HG03457 (cell line): Measurements from ENCODE around the gene GPR84.

Experiments used
- ATAC-seq: cut with Tn5 transposase; IDR thresholded peaks from one replicate; pipeline ENCODE4 v1.9.1; 2021; ENCODE audit warnings: moderate number of reproducible peaks; ENCODE audit not compliant: unreplicated experiment

GPR84 gene

GRCh38 chr12:54364413-54364812 lies at the start of gene GPR84:
Gene GPR84 (minus strand): TSS chr12:54364486. CDS start chr12:54363851, 635 bp downstream.
- no peak for ATAC-seq

- no peak for ATAC-seq
Observed at GRCh38 chr12:54413284-54414190, 49.3 kb upstream of the GPR84 start.

GRCh38 chr12:54412786-54413185 lies 48.5 kb upstream of the GPR84 start:
- no peak for ATAC-seq

- no peak for ATAC-seq
Observed at GRCh38 chr12:54412348-54412747, 48.1 kb upstream of the GPR84 start.

- ATAC-seq = no peak
Observed at GRCh38 chr12:54411391-54412241, 47.3 kb upstream of the GPR84 start.

- ATAC-seq = no peak
Observed at GRCh38 chr12:54409267-54409666, 45.0 kb upstream of the GPR84 start.

- no peak for ATAC-seq
Observed at GRCh38 chr12:54407183-54407905, 43.1 kb upstream of the GPR84 start.

GRCh38 chr12:54405573-54405972 lies 41.3 kb upstream of the GPR84 start:
- ATAC-seq = no peak

- ATAC-seq = no peak
Observed at GRCh38 chr12:54405106-54405505, 40.8 kb upstream of the GPR84 start.

GRCh38 chr12:54404061-54405004 lies 40.0 kb upstream of the GPR84 start:
- no peak for ATAC-seq

- ATAC-seq = no peak
Observed at GRCh38 chr12:54401119-54401518, 36.8 kb upstream of the GPR84 start.

GRCh38 chr12:54398995-54399793 lies 34.9 kb upstream of the GPR84 start:
- no peak for ATAC-seq

- ATAC-seq = no peak
Observed at GRCh38 chr12:54398218-54398617, 33.9 kb upstream of the GPR84 start.

- ATAC-seq = no peak
Observed at GRCh38 chr12:54397157-54397556, 32.9 kb upstream of the GPR84 start.

GRCh38 chr12:54395545-54395944 lies 31.3 kb upstream of the GPR84 start:
- no peak for ATAC-seq

- ATAC-seq = no peak
Observed at GRCh38 chr12:54394986-54395385, 30.7 kb upstream of the GPR84 start.

- no peak for ATAC-seq
Observed at GRCh38 chr12:54394281-54394719, 30.0 kb upstream of the GPR84 start.

GRCh38 chr12:54393743-54394142 lies 29.5 kb upstream of the GPR84 start:
- ATAC-seq = no peak

GRCh38 chr12:54393207-54393609 lies 28.9 kb upstream of the GPR84 start:
- ATAC-seq = no peak
